Esophagus (tissue), 2 donors: ENCODE data around the gene EP400. TPM values are rescaled to one million over a fixed set of nuclear protein-coding genes. Genes with fewer than 3 reads are reported as not detected.

Experiments
- H3K27ac ChIP-seq, 2 donors: one replicate each; pipeline ENCODE4 v1.5.1; 2013; ENCODE audit warnings: low read depth in 2 of 2, mild to moderate bottlenecking in 2 of 2, inconsistent platforms in 1 of 2, low read length in 1 of 2, moderate library complexity in 1 of 2
- H3K27me3 ChIP-seq, 2 donors: one replicate each; pipeline ENCODE4 v1.6.1; 2013; ENCODE audit warnings: low read length in 2 of 2, control low read depth in 1 of 2, mild to moderate bottlenecking in 1 of 2; ENCODE audit not compliant: insufficient read depth in 2 of 2, control insufficient read depth in 1 of 2
- H3K36me3 ChIP-seq, 2 donors: one replicate each; pipeline ENCODE4 v1.6.1; 2013; ENCODE audit warnings: low read length in 1 of 2; ENCODE audit not compliant: control insufficient read depth in 2 of 2, insufficient read depth in 2 of 2
- H3K4me1 ChIP-seq, 2 donors: one replicate each; pipeline ENCODE4 v1.6.1; 2013; ENCODE audit warnings: low read length in 1 of 2; ENCODE audit not compliant: control insufficient read depth in 2 of 2, insufficient read depth in 2 of 2
- H3K4me3 ChIP-seq, 2 donors: one replicate each; pipeline ENCODE4 v1.5.1; 2013; ENCODE audit warnings: low read length in 2 of 2, mild to moderate bottlenecking in 2 of 2, low read depth in 1 of 2, moderate library complexity in 1 of 2
- H3K9me3 ChIP-seq, 2 donors: one replicate each; pipeline ENCODE4 v1.6.1; 2013; ENCODE audit warnings: mild to moderate bottlenecking in 2 of 2, low read depth in 1 of 2, low read length in 1 of 2, moderate library complexity in 1 of 2; ENCODE audit not compliant: control insufficient read depth in 2 of 2, insufficient read depth in 1 of 2
- WGBS, 2 donors: extraction: QIAGEN DNeasy Blood & Tissue Kit; methylation state at CpG; one replicate each; pipeline ENCODE4 v1.1.7; 2013; 5-methylcytosine and 5-hydroxymethylcytosine counted together
- polyA plus RNA-seq, 2 donors: library from polyadenylated mRNA; stranded (reverse); fragments of 200-250 nt; gene quantifications; one replicate each; pipeline ENCODE4 v1.2.3, GENCODE V29; 2013
- donor health status: healthy with polysubstance abuse.
- donor health status: Bipolar disorder and iron deficiency.

EP400 gene
- polyA plus RNA-seq, 2 donors, result 8.9 to 17.1 TPM

GRCh38 chr12:132116709-132117557, 167.2 kb downstream of the EP400 start:
- WGBS, 2 donors, result 97% methylated on average over 58 of the region's 58 CpGs
- H3K27me3 ChIP-seq, result no peaks in the 10 kb centered on the region
- no peak overlapping the region for H3K4me3 ChIP-seq
- H3K27ac ChIP-seq, result no peak overlapping the region
- H3K4me1 ChIP-seq, result no peaks in the 10 kb centered on the region
- H3K36me3 ChIP-seq, result peaks cover 12 to 35% of the 10 kb centered on the region in 2 donors
- H3K9me3 ChIP-seq, result no peaks in the 10 kb centered on the region

- Histone ChIP-seq H3K27me3 (no peaks in the 10 kb centered on the region), H3K36me3 (peaks cover 17 to 39% of the 10 kb centered on the region in 2 donors), H3K9me3 (no peaks in the 10 kb centered on the region), H3K4me1 (no peaks in the 10 kb centered on the region), H3K27ac (no peak overlapping the region), H3K4me3 (no peak overlapping the region)
- 97 to 98% methylated on average over 10 of the region's 10 CpGs for whole genome bisulfite sequencing, 2 donors
Observed at GRCh38 chr12:132117558-132117875, 167.8 kb downstream of the EP400 start.

DNA sequence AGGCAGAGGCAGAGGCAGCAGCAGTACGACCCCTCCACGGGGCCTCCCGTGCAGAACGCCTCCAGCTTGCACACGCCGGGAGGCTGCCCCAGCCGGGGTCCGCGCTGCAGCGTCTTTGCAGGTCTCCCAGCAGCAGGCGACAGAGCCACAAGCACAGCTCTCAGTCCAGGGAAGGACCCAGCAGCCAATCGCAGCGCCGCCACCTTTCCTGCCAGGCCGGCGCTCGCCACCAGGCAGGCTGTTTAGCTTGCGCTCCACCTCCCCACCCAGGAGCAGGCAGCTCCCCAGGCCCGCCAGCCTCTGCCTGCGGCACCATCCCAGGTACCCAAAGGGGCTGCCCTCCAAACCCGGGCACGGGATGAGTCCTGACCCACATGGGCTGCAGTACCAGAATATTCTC, 169.1 kb downstream of the EP400 start:
- H3K9me3 ChIP-seq, result no peaks in the 10 kb centered on the region
- H3K4me1 ChIP-seq, result no peaks in the 10 kb centered on the region
- WGBS, 2 donors, result 91 to 94% methylated on average over 22 of the region's 22 CpGs
- no peak overlapping the region for H3K27ac ChIP-seq
- no peak overlapping the region for H3K4me3 ChIP-seq
- peaks cover 17 to 36% of the 10 kb centered on the region in 2 donors for H3K36me3 ChIP-seq
- H3K27me3 ChIP-seq, result no peaks in the 10 kb centered on the region

- WGBS, 2 donors, result 93 to 95% methylated on average over 14 of the region's 14 CpGs
- no peaks in the 10 kb centered on the region for H3K4me1 ChIP-seq
- no peak overlapping the region for H3K4me3 ChIP-seq
- H3K36me3 ChIP-seq, result peaks cover 8 to 35% of the 10 kb centered on the region in 2 donors
- no peaks in the 10 kb centered on the region for H3K27me3 ChIP-seq
- H3K9me3 ChIP-seq, result no peaks in the 10 kb centered on the region
- H3K27ac ChIP-seq, result no peak overlapping the region
Observed at GRCh38 chr12:132121283-132121682, 171.5 kb downstream of the EP400 start.

DNA sequence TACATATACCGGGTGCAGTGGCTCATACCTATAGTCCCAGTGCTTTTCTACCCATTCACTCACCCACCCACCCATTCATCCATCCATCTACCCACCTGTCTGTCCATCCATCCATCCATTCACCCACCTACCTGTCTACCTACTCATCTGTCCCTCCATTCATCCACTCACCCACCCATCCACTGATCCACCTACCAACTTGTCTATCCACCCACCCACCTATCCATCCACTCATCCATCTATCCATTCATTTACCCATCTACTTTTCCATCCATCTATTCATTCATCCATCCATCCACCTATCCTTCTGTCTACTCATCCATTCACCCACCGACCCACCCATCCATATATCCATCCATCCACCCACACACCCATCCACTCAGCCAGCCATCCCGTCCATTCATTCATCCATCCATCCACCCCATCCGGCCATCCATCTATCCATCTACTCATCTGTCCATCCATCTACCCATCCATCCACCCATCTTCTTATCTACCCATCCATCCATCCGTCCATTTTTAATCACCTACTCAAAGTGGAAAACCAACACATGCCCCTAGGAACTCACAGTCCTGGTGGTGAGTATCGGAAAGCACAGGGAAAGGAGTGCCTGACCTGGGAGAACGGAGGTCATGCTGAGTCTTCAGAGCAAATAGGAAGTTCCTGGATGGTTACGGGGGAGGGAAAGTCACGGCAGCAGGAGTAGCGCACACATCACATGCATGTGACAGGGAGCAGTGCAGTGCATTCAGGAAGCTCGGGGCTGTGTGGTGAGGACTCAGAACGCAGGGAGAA, 174.4 kb downstream of the EP400 start:
- WGBS, 2 donors, result 90 to 97% methylated on average over 12 of the region's 12 CpGs
- peaks cover 8 to 33% of the 10 kb centered on the region in 2 donors for H3K36me3 ChIP-seq
- no peaks in the 10 kb centered on the region for H3K27me3 ChIP-seq

GRCh38 chr12:132124766-132125425, 175.2 kb downstream of the EP400 start:
- no peak overlapping the region for H3K27ac ChIP-seq
- H3K36me3 ChIP-seq, result peaks cover 8 to 33% of the 10 kb centered on the region in 2 donors
- H3K4me3 ChIP-seq, result no peak overlapping the region
- 90 to 94% methylated on average over 19 of the region's 19 CpGs for WGBS, 2 donors
- peaks cover 0 to 4% of the 10 kb centered on the region in 2 donors for H3K9me3 ChIP-seq
- H3K27me3 ChIP-seq, result no peaks in the 10 kb centered on the region
- no peaks in the 10 kb centered on the region for H3K4me1 ChIP-seq

More for the DNA sequence above, 174.4 kb downstream of the EP400 start:
- Histone ChIP-seq H3K4me3 (no peak overlapping the region), H3K9me3 (peaks cover 0 to 4% of the 10 kb centered on the region in 2 donors), H3K4me1 (no peaks in the 10 kb centered on the region), H3K27ac (no peak overlapping the region)

DNA sequence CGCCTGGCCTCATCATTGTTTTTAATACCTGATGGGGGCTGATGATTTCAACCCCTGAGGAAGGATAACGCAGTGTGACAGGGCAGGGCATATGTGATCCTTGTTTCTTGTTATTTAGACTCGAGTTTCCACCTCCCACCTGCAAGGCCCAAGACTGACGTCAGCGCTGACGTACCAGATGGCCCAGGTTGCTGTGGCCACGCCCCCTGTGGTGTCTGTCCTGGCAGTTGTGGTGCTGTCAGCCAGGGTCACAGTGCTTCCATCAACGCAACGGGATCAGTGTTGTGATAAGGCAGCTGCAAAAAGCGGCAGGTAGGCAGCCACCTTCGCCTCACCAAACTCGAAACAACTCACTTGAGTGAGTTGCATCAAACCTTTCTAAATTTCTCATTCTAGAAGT, 176.0 kb downstream of the EP400 start:
- H3K27me3 ChIP-seq, result no peaks in the 10 kb centered on the region
- 96 to 97% methylated on average over 12 of the region's 12 CpGs for WGBS, 2 donors
- H3K9me3 ChIP-seq, result peaks cover 0 to 4% of the 10 kb centered on the region in 2 donors
- H3K4me1 ChIP-seq, result no peaks in the 10 kb centered on the region
- H3K4me3 ChIP-seq, result no peak overlapping the region
- H3K27ac ChIP-seq, result no peak overlapping the region
- peaks cover 8 to 29% of the 10 kb centered on the region in 2 donors for H3K36me3 ChIP-seq

DNA sequence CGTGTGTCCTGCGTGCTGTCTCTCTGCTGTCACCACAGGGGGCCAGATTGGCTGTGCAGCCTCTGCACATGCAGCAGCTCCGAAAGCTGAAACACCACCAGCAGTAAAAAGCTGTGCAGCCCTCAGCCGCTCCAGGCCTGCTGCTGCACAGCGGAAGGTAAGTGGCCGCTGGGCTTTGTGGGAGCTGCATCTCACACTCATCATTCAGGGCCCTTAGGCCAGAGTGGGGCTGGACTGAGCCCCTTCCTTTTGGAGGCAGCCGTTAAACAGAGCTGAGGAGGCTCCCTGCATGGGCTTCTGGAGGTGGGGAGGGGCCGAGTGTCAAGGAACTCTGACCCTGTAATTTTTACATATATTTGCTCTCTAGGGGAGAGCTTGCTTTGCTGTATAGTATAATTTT, 177.3 kb downstream of the EP400 start:
- Histone ChIP-seq H3K27me3 (no peaks in the 10 kb centered on the region), H3K27ac (no peak overlapping the region), H3K36me3 (peaks cover 4 to 24% of the 10 kb centered on the region in 2 donors), H3K4me1 (no peaks in the 10 kb centered on the region), H3K9me3 (peaks cover 0 to 4% of the 10 kb centered on the region in 2 donors), H3K4me3 (no peak overlapping the region)
- WGBS, 2 donors, result 96 to 97% methylated on average over 8 of the region's 8 CpGs

DNA sequence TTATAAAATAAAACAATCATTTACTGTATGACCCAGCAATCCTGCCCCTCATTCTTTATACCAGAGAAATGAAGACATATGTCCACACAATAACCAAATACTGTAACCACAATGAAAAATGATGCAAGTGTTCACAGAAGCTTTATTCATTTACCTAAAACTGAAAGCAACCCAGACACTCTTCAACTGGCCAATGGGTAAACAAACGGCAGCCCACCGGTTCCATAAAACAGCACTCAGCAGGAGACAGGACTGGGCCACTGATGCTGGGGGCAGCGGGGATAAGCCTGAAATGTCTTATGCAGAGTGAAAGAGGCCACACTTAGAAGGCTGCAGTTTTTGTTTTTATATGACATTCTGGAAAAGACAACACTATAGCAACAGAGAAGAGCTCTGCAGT, 179.3 kb downstream of the EP400 start:
- Histone ChIP-seq H3K4me3 (no peak overlapping the region), H3K27ac (no peak overlapping the region), H3K36me3 (peaks cover 0 to 18% of the 10 kb centered on the region in 2 donors), H3K4me1 (no peaks in the 10 kb centered on the region), H3K9me3 (peaks cover 0 to 4% of the 10 kb centered on the region in 2 donors), H3K27me3 (no peaks in the 10 kb centered on the region)
- WGBS, 2 donors, result 97 to 99% methylated on average over 3 of the region's 3 CpGs
